Measurements from ENCODE around the gene RNF214.

RNF214 gene

GRCh38 chr11:117287668-117288067 is 55.2 kb downstream of the RNF214 start:
- ATAC-seq: no peak
- no peak for TF ChIP-seq ARNTL (CRISPR knock-in tag; IDR thresholded peaks at IDR 0.05; ENCODE audit: borderline replicate concordance, low read depth)
- TF ChIP-seq CREB5 (CRISPR knock-in tag; IDR thresholded peaks at IDR 0.05; ENCODE audit: low read depth): no peak
- TF ChIP-seq ZFP30 (CRISPR knock-in tag; IDR thresholded peaks at IDR 0.05): no peak
- no peak for TF ChIP-seq PPARA (CRISPR knock-in tag; IDR thresholded peaks at IDR 0.05; ENCODE audit: borderline replicate concordance)
- no peak for TF ChIP-seq CSRNP3 (CRISPR knock-in tag; IDR thresholded peaks at IDR 0.05)
- TF ChIP-seq ZNF70 (CRISPR knock-in tag; IDR thresholded peaks at IDR 0.05): no peak
- no peak for TF ChIP-seq ESRRG (CRISPR knock-in tag; IDR thresholded peaks at IDR 0.05)
- TF ChIP-seq CSDC2 (CRISPR knock-in tag; IDR thresholded peaks at IDR 0.05): no peak
- TF ChIP-seq OSR1 (CRISPR knock-in tag; IDR thresholded peaks at IDR 0.05): no peak
- no peak for TF ChIP-seq GLIS3 (CRISPR knock-in tag; IDR thresholded peaks at IDR 0.05)
- no peak for TF ChIP-seq BACH2 (CRISPR knock-in tag; IDR thresholded peaks at IDR 0.05; ENCODE audit: borderline replicate concordance)
- no peak for TF ChIP-seq ZFP3 (CRISPR knock-in tag; IDR thresholded peaks at IDR 0.05)
- TF ChIP-seq TSHZ2 (CRISPR knock-in tag; IDR thresholded peaks at IDR 0.05): no peak
- TF ChIP-seq TCF4 (CRISPR knock-in tag; IDR thresholded peaks at IDR 0.05; ENCODE audit: borderline replicate concordance): no peak

DNA sequence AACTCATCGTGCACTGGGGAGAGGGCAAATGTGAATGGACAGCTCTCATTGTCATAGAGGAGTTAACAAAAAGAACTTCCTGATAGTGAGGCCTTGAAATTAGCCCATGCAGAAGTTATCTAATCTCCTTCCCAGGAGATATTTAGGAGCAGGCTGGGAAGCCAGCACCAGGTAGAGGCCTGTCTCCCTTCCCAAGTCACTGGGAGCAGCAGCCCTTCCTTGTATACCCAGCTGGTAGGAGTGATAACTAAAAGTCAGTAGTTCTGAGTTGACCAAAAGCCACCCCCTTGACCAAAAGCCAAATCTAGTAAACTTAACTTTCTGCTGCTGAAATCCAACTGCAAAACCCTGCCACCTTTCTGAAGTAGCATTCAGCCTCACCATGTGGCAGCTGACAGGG is 57.3 kb downstream of the RNF214 start:
- no peak for TF ChIP-seq ZFP3 (CRISPR knock-in tag; IDR thresholded peaks at IDR 0.05)
- no peak for TF ChIP-seq BACH2 (CRISPR knock-in tag; IDR thresholded peaks at IDR 0.05; ENCODE audit: borderline replicate concordance)
- TF ChIP-seq ESRRG (CRISPR knock-in tag; IDR thresholded peaks at IDR 0.05): no peak
- TF ChIP-seq ZFP30 (CRISPR knock-in tag; IDR thresholded peaks at IDR 0.05): no peak
- no peak for TF ChIP-seq ZNF8 (CRISPR knock-in tag; IDR thresholded peaks at IDR 0.05)
- TF ChIP-seq CSRNP3 (CRISPR knock-in tag; IDR thresholded peaks at IDR 0.05): no peak
- no peak for TF ChIP-seq TOX (CRISPR knock-in tag; IDR thresholded peaks at IDR 0.05; ENCODE audit: borderline replicate concordance)
- TF ChIP-seq ZNF565 (CRISPR knock-in tag; conservative IDR thresholded peaks at IDR 0.05; ENCODE audit: low read depth): no peak
- TF ChIP-seq ZC3H10 (CRISPR knock-in tag; IDR thresholded peaks at IDR 0.05): no peak
- no peak for TF ChIP-seq OSR1 (CRISPR knock-in tag; IDR thresholded peaks at IDR 0.05)
- no peak for TF ChIP-seq CSDC2 (CRISPR knock-in tag; IDR thresholded peaks at IDR 0.05)
- no peak for TF ChIP-seq CREB5 (CRISPR knock-in tag; IDR thresholded peaks at IDR 0.05; ENCODE audit: low read depth)
- TF ChIP-seq TCF4 (CRISPR knock-in tag; IDR thresholded peaks at IDR 0.05; ENCODE audit: borderline replicate concordance): no peak
- no peak for TF ChIP-seq ARNTL (CRISPR knock-in tag; IDR thresholded peaks at IDR 0.05; ENCODE audit: borderline replicate concordance, low read depth)
- TF ChIP-seq TSHZ2 (CRISPR knock-in tag; IDR thresholded peaks at IDR 0.05): no peak
- TF ChIP-seq, protein P1, sequence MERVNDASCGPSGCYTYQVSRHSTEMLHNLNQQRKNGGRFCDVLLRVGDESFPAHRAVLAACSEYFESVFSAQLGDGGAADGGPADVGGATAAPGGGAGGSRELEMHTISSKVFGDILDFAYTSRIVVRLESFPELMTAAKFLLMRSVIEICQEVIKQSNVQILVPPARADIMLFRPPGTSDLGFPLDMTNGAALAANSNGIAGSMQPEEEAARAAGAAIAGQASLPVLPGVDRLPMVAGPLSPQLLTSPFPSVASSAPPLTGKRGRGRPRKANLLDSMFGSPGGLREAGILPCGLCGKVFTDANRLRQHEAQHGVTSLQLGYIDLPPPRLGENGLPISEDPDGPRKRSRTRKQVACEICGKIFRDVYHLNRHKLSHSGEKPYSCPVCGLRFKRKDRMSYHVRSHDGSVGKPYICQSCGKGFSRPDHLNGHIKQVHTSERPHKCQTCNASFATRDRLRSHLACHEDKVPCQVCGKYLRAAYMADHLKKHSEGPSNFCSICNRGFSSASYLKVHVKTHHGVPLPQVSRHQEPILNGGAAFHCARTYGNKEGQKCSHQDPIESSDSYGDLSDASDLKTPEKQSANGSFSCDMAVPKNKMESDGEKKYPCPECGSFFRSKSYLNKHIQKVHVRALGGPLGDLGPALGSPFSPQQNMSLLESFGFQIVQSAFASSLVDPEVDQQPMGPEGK (CRISPR knock-in tag; IDR thresholded peaks at IDR 0.05; ENCODE audit: borderline replicate concordance): no peak
- no peak for TF ChIP-seq ZNF70 (CRISPR knock-in tag; IDR thresholded peaks at IDR 0.05)
- no peak for TF ChIP-seq SNAI2 (CRISPR knock-in tag; IDR thresholded peaks at IDR 0.05)
- TF ChIP-seq, protein P2, sequence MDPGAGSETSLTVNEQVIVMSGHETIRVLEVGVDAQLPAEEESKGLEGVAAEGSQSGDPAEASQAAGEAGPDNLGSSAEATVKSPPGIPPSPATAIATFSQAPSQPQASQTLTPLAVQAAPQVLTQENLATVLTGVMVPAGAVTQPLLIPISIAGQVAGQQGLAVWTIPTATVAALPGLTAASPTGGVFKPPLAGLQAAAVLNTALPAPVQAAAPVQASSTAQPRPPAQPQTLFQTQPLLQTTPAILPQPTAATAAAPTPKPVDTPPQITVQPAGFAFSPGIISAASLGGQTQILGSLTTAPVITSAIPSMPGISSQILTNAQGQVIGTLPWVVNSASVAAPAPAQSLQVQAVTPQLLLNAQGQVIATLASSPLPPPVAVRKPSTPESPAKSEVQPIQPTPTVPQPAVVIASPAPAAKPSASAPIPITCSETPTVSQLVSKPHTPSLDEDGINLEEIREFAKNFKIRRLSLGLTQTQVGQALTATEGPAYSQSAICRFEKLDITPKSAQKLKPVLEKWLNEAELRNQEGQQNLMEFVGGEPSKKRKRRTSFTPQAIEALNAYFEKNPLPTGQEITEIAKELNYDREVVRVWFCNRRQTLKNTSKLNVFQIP (CRISPR knock-in tag; IDR thresholded peaks at IDR 0.05; ENCODE audit: borderline replicate concordance, low read depth): no peak
- no peak for TF ChIP-seq RARB (CRISPR knock-in tag; IDR thresholded peaks at IDR 0.05)
- no peak for ATAC-seq

Measured in SK-N-SH treated with all-trans-retinoic acid at 6 μM for 48 hours (cell line).